ENCODE measurements around the gene SEBOX. TPM values are rescaled to one million over a fixed set of nuclear protein-coding genes. Genes with fewer than 3 reads are reported as not detected.

Gene SEBOX
- total RNA-seq, 2 donors from 2014 or later, result not detected

DNA sequence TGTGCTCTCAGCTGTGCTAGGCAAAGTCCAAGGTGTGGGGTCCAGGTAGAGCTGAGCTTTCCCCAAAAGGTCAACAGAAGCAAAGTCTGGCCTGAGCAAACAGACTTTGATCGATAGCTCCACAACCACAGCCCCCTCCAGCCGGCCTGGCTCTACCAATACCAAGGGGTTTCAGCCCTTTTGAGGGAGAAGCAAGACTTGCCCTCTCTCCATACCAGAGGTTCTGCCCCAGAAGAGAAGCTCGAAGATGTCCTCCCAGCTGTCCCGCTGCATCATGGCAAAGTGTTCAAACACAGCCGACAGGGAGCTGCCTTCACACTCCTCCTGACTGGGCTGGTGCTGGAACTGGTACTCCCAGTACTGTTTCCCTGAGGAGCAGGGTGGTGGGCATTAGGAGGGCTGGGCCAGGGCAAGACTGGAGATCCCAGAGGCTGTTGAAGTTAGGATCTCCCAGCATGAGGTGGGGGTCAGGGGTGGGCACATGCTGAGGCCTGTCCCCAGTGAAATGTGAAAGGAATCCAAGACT is 3.4 kb upstream of the SEBOX start:
- no peaks in the 10 kb centered on the region for H3K36me3 ChIP-seq (ENCODE audit: control insufficient read depth, insufficient read depth, low read length)
- H3K27me3 ChIP-seq (ENCODE audit: control insufficient read depth, insufficient read depth, low read length, poor library complexity, severe bottlenecking), result peaks cover 51% of the 10 kb centered on the region
- Mint-ChIP-seq H3K4me3 (no peak overlapping the region), H3K4me1 (peaks cover 20% of the 10 kb centered on the region), H3K36me3 (ENCODE audit: low read depth) (peaks cover 8% of the 10 kb centered on the region), H3K9me3 (no peaks in the 10 kb centered on the region), H3K27me3 (ENCODE audit: insufficient read depth) (peaks cover 26% of the 10 kb centered on the region), H3K27ac (no peak overlapping the region)
- peaks cover 12% of the 10 kb centered on the region for H3K4me1 ChIP-seq (ENCODE audit: control insufficient read depth, insufficient read depth, low read length)
- H3K9ac ChIP-seq (ENCODE audit: extremely low read depth, low read length, poor library complexity, severe bottlenecking), result no peak overlapping the region
- no peak for DNase-seq
- H3K9me3 ChIP-seq (ENCODE audit: control insufficient read depth, low read length), result no peaks in the 10 kb centered on the region
- 92 to 100% methylated on average over 4 to 5 of the region's 5 CpGs for WGBS, 2 experiments (ENCODE audit: insufficient coverage in 1 of 2, insufficient read length in 1 of 2)
- TF ChIP-seq CTCF (conservative IDR thresholded peaks at IDR 0.05), result no peak
- H3K27ac ChIP-seq (ENCODE audit: low read depth, low read length), result no peak overlapping the region
- no peak overlapping the region for H3K4me3 ChIP-seq (ENCODE audit: low read length)

- Histone ChIP-seq H3K4me3 (ENCODE audit: low read length) (no peak overlapping the region), H3K27me3 (ENCODE audit: control insufficient read depth, insufficient read depth, low read length, poor library complexity, severe bottlenecking) (peaks cover 45% of the 10 kb centered on the region), H3K36me3 (ENCODE audit: control insufficient read depth, insufficient read depth, low read length) (no peaks in the 10 kb centered on the region), H3K9ac (ENCODE audit: extremely low read depth, low read length, poor library complexity, severe bottlenecking) (no peak overlapping the region), H3K27ac (ENCODE audit: low read depth, low read length) (no peak overlapping the region), H3K4me1 (ENCODE audit: control insufficient read depth, insufficient read depth, low read length) (peaks cover 12% of the 10 kb centered on the region), H3K9me3 (ENCODE audit: control insufficient read depth, low read length) (no peaks in the 10 kb centered on the region)
- peaks cover 21% of the 10 kb centered on the region for H3K4me1 Mint-ChIP-seq
- no peak overlapping the region for H3K4me3 Mint-ChIP-seq
- TF ChIP-seq CTCF (conservative IDR thresholded peaks at IDR 0.05), result no peak
- no peak for DNase-seq
- peaks cover 9% of the 10 kb centered on the region for H3K36me3 Mint-ChIP-seq (ENCODE audit: low read depth)
- peaks cover 20% of the 10 kb centered on the region for H3K27me3 Mint-ChIP-seq (ENCODE audit: insufficient read depth)
- H3K27ac Mint-ChIP-seq, result no peak overlapping the region
- no peaks in the 10 kb centered on the region for H3K9me3 Mint-ChIP-seq
- 90 to 93% methylated on average over 9 to 21 of the region's 21 CpGs for WGBS, 2 experiments (ENCODE audit: insufficient coverage in 1 of 2, insufficient read length in 1 of 2)
Observed at GRCh38 chr17:28367641-28368305, 2.8 kb upstream of the SEBOX start.

- Mint-ChIP-seq H3K27ac (no peak overlapping the region), H3K27me3 (ENCODE audit: insufficient read depth) (peaks cover 11% of the 10 kb centered on the region), H3K4me3 (no peak overlapping the region), H3K9me3 (no peaks in the 10 kb centered on the region), H3K4me1 (peaks cover 21% of the 10 kb centered on the region), H3K36me3 (ENCODE audit: low read depth) (peaks cover 14% of the 10 kb centered on the region)
- no peaks in the 10 kb centered on the region for H3K9me3 ChIP-seq (ENCODE audit: control insufficient read depth, low read length)
- H3K36me3 ChIP-seq (ENCODE audit: control insufficient read depth, insufficient read depth, low read length), result peaks cover 7% of the 10 kb centered on the region
- DNase-seq, result peak; percentile 64
- peaks cover 39% of the 10 kb centered on the region for H3K27me3 ChIP-seq (ENCODE audit: control insufficient read depth, insufficient read depth, low read length, poor library complexity, severe bottlenecking)
- no peak overlapping the region for H3K27ac ChIP-seq (ENCODE audit: low read depth, low read length)
- H3K4me3 ChIP-seq (ENCODE audit: low read length), result no peak overlapping the region
- TF ChIP-seq CTCF (conservative IDR thresholded peaks at IDR 0.05), result peak; percentile 38
- peaks cover 12% of the 10 kb centered on the region for H3K4me1 ChIP-seq (ENCODE audit: control insufficient read depth, insufficient read depth, low read length)
- WGBS, 2 experiments (ENCODE audit: insufficient coverage in 1 of 2, insufficient read length in 1 of 2), result 95% methylated on average over 1 of the region's 1 CpG; no CpG with 5 or more reads in 1 of the 2 experiments
- no peak overlapping the region for H3K9ac ChIP-seq (ENCODE audit: extremely low read depth, low read length, poor library complexity, severe bottlenecking)
Observed at GRCh38 chr17:28366605-28367004, 1.6 kb upstream of the SEBOX start.

Data from endodermal cell (in vitro differentiated cells).